Thymus (tissue), 11 donors: Measurements from ENCODE around the gene PLAAT3. TPM values are rescaled to one million over a fixed set of nuclear protein-coding genes. Genes with fewer than 3 reads are reported as not detected.
"Not testable (repeated sequence)": the region's sequence is repeated elsewhere in the genome, so short reads cannot be mapped to it uniquely, and the experiment has no call there.

Experiments used
- DNase-seq, 9 donors: peaks; one replicate each; pipeline ENCODE4 v3.0.0-alpha.2; 2013; ENCODE audit warnings: low spot score in 9 of 9, low read depth in 6 of 9, missing footprints in 1 of 9
- H3K27ac ChIP-seq, 2 donors: one replicate each; pipeline ENCODE4 v1.5.1; 2013; ENCODE audit warnings: control low read depth in 1 of 2, low read depth in 1 of 2, low read length in 1 of 2, mild to moderate bottlenecking in 1 of 2, moderate library complexity in 1 of 2
- H3K27me3 ChIP-seq, 2 donors: one replicate each; pipeline ENCODE4 v1.5.1; 2013; ENCODE audit warnings: low read length in 1 of 2; ENCODE audit not compliant: control insufficient read depth in 2 of 2, insufficient read depth in 1 of 2
- H3K36me3 ChIP-seq, 2 donors: one replicate each; pipeline ENCODE4 v1.5.1; 2013; ENCODE audit warnings: low read length in 1 of 2, mild to moderate bottlenecking in 1 of 2, moderate library complexity in 1 of 2; ENCODE audit not compliant: control insufficient read depth in 2 of 2, insufficient read depth in 2 of 2
- H3K4me1 ChIP-seq, 2 donors: one replicate each; pipeline ENCODE4 v1.5.1; 2013; ENCODE audit warnings: low read length in 2 of 2; ENCODE audit not compliant: control insufficient read depth in 2 of 2, insufficient read depth in 2 of 2
- H3K4me3 ChIP-seq, 2 donors: one replicate each; pipeline ENCODE4 v1.5.1; 2013; ENCODE audit warnings: low read length in 2 of 2, control low read depth in 1 of 2, mild to moderate bottlenecking in 1 of 2
- H3K9me3 ChIP-seq, 2 donors: one replicate each; pipeline ENCODE4 v1.5.1; 2013; ENCODE audit warnings: low read length in 1 of 2, mild to moderate bottlenecking in 1 of 2; ENCODE audit not compliant: control insufficient read depth in 2 of 2, insufficient read depth in 1 of 2
- WGBS: extraction: QIAGEN DNeasy Blood & Tissue Kit; methylation state at CpG from one replicate; pipeline ENCODE4 v1.1.7; 2013; 5-methylcytosine and 5-hydroxymethylcytosine counted together
- polyA plus RNA-seq: library from polyadenylated mRNA; stranded (reverse); fragments of 200-250 nt; gene quantifications from one replicate; pipeline ENCODE4 v1.2.3, GENCODE V29; 2013
- total RNA-seq: library from RNA; stranded (reverse); fragments of 120-200 nt; gene quantifications from one replicate; pipeline ENCODE4 v1.2.4, GENCODE V29; 2013
- donor health status: healthy.

The PLAAT3 gene
- total and polyA plus RNA-seq, 2 donors, result 2.1 to 21.8 TPM

DNA sequence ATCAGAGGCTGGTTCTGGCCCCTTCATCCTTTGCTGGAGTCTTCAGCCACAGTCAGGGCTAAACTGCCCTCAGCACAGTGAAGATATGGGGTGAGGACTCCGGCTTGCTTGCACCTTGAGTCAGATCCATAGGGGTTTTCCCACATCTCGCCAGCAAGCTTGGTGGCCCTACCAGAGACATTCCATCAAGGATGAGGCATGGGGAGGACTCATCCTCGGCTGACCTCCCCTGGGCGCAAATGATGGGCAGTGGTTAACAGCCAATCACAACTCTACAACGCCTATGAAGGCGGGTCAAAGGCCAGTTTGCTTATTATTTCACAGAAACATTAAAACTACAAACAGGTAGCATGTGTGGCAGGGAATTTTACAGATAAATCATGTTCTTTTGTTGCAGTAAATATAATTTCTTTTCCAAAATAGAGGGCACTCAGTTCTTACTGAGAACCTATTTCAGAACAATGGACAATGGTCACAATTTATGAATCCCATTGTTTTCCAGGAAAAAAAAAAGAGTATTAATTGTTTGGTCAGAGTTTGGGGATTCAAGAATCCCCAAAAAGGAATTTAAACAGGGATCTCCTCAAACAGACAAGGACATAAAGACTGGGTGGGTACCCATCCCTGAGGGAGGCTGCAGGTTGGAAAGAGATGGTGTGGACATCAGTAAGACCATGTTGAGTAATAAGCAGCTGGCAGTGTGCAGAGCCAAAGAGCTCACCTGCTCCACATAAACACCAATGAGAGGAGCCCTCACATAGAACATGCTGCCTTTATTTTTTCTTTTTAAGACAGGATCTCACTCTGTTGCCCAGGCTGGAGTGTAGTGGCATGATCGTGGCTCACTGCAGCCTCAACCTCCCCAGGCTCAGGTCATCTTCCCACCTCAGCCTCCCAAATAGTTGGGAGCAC lies 14.8 kb downstream of the PLAAT3 start:
- 98% methylated on average over 7 of the region's 7 CpGs for WGBS
- no peak overlapping the region for H3K4me3 ChIP-seq
- no peaks in the 10 kb centered on the region for H3K9me3 ChIP-seq
- H3K27me3 ChIP-seq, result no peaks in the 10 kb centered on the region
- no peak overlapping the region for H3K27ac ChIP-seq
- no peak for DNase-seq
- H3K36me3 ChIP-seq, result no peaks in the 10 kb centered on the region
- no peaks in the 10 kb centered on the region for H3K4me1 ChIP-seq

DNA sequence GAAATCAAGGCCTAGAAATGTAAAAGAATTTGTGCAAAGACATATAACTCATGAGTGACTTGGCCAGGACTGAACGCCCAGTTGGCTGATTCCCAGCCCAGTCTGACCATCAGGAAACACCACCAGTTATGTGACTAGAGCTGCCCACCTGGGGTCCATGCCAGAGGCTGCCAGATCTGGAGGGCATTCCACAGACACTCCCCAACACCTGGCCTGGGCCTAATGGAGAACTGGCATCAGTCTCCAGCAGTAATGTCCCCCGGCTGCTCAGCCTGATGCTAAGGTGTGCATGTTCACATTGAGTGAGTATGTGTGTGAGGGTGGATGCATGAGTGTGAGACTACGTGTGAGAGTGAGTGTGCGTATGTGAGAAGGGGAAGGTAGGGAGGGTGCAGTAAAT lies 15.7 kb downstream of the PLAAT3 start:
- Histone ChIP-seq H3K36me3 (no peaks in the 10 kb centered on the region), H3K9me3 (no peaks in the 10 kb centered on the region), H3K4me3 (no peak overlapping the region), H3K27me3 (no peaks in the 10 kb centered on the region), H3K4me1 (no peaks in the 10 kb centered on the region), H3K27ac (no peak overlapping the region)
- DNase-seq, result no peak
- WGBS, result 82% methylated on average over 4 of the region's 4 CpGs

DNA sequence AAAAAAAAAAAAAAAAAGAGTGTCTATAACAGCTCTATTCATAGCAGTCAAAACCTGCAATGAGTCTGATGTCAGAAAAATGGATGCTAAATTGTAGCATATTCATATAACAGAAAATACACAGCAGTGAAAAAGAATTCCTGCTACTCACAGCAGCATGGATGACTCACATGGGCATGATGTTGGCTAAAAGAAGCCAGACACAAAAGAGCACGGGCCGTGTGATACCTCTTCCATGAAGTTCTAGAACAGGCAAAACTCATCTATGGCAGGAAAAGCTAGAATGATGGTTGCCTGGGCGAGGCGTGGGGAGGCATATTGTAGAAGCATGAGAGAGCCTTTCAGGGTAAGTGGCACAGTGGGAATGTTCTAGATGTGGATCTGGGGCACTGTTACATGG lies 18.9 kb downstream of the PLAAT3 start:
- no peak for DNase-seq
- no peaks in the 10 kb centered on the region for H3K36me3 ChIP-seq
- H3K27ac ChIP-seq, result no peak overlapping the region
- WGBS, result 98% methylated on average over 4 of the region's 4 CpGs
- no peaks in the 10 kb centered on the region for H3K9me3 ChIP-seq
- no peaks in the 10 kb centered on the region for H3K27me3 ChIP-seq
- no peaks in the 10 kb centered on the region for H3K4me1 ChIP-seq
- no peak overlapping the region for H3K4me3 ChIP-seq

DNA sequence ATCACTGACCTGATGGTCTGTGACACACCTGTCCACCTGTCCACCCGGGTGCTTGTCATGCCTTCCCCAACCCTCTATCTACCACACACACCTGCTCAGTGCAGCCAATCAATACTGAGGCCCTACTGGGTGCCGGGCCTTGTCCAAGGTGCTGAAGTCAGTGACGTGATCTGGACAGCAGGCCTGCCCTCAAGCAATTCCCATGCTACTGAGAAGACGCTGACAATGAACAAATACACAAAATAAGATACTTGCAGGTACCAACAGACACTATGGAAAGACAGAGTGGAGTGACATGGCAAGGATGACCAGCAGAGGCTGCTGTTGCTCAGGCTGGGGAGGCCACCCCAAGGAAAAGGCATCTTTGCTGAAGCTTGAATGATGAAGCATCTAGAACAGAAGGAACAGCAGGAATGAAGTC lies 21.2 kb downstream of the PLAAT3 start:
- WGBS, result 92% methylated on average over 4 of the region's 4 CpGs
- H3K27me3 ChIP-seq, result no peaks in the 10 kb centered on the region
- H3K36me3 ChIP-seq, result no peaks in the 10 kb centered on the region

DNA sequence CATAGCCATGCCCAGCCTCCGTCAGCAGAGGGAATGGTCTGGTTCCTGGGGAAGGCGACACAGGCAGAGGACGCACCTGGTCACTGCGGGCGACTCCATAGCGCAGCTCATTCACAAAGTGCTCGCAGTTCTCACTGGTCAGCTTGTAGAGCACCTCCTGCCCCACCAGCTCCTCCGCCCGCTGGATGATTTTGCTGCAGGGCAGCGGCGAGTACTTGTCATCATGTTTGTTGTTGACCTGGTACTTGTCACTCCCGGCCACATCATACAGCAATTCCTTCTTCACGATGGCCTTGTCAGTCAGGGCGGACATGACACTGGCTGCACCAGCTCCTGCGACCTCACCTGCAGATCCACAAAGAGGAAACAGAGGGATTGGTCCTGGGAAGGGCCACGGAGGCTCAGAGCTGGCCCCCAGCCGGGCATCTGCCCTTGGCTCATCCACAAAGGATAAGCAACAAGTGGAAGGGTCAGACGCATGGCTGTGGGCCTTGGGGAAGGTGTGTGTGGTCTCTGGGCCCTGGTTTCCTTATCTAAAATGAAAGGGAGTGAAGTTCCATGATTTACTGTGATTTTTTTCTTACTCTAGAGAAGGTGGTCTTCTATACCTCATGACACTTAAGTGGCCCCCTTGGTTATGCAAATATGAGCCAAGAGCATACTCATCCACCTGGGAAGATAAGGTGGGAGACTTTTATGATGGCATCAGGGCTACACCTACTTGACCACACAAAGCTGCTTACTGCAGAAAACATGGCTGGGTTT lies 24.0 kb downstream of the PLAAT3 start:
- Histone ChIP-seq H3K9me3 (no peaks in the 10 kb centered on the region), H3K27ac (no peak overlapping the region), H3K4me1 (no peaks in the 10 kb centered on the region), H3K4me3 (no peak overlapping the region), H3K36me3 (no peaks in the 10 kb centered on the region), H3K27me3 (no peaks in the 10 kb centered on the region)
- no peak for DNase-seq
- WGBS, result 97% methylated on average over 18 of the region's 18 CpGs

More for the DNA sequence above, 21.2 kb downstream of the PLAAT3 start:
- H3K27ac ChIP-seq, result no peak overlapping the region
- H3K4me1 ChIP-seq, result no peaks in the 10 kb centered on the region
- DNase-seq, result peak in 1 of 9 donors; percentile 15
- H3K4me3 ChIP-seq, result no peak overlapping the region
- no peaks in the 10 kb centered on the region for H3K9me3 ChIP-seq

DNA sequence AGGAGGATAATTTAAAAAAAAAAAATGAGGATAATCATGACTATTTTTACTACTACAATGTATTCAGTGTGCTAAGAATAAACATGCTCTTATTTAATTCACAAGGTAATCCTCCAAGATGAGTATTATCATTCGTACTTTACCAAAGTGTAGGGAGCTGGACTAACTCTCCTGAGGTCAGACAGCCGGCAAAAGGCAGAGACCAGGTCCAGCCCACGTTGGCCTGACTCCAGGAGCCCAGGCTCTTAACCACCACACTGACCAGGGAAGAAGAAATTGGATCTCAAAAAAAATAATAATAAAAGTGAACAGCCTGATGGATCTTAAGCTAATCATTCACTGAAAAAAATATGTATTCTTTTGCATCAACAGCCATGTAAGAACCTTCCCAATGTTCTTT lies 25.2 kb downstream of the PLAAT3 start:
- H3K4me3 ChIP-seq, result no peak overlapping the region
- H3K27ac ChIP-seq, result no peak overlapping the region
- H3K36me3 ChIP-seq, result no peaks in the 10 kb centered on the region
- H3K27me3 ChIP-seq, result no peaks in the 10 kb centered on the region
- H3K4me1 ChIP-seq, result no peaks in the 10 kb centered on the region
- H3K9me3 ChIP-seq, result no peaks in the 10 kb centered on the region
- DNase-seq, result no peak
- 94% methylated on average over 3 of the region's 3 CpGs for WGBS

DNA sequence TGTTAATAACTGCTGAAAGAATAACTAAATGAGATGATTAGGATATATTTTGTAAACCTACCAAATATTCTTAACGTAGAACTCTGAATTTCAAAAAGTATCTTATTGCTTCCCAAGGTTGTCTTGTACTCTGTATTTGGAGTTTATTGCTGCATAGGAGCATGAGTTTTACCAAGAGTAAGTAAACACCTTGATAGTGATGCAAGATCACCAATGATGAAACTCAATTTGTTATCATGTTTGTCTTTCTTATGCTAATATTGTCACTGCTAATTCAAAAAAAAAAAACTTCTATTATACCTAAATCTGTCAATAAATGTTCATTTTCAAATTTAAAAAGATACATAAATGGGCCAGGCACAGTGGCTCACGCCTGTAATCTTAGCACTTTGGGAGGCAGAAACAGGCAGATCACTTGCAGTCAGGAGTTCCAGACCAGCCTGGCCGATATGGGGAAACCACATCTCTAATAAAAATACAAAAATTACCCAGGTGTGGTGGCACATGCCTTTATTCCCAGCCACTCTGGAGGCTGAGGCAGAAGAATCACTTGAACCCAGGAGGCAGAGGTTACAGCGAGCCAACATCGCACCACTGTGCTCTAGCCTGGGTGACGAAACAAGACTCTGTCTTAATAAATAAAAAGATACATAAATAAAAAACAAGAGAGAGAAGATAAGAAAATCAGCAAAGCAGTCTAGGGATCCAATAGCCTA lies 27.6 kb downstream of the PLAAT3 start:
- 97% methylated on average over 6 of the region's 6 CpGs for WGBS
- H3K9me3 ChIP-seq, result no peaks in the 10 kb centered on the region
- no peaks in the 10 kb centered on the region for H3K36me3 ChIP-seq
- H3K4me1 ChIP-seq, result no peaks in the 10 kb centered on the region
- no peaks in the 10 kb centered on the region for H3K27me3 ChIP-seq
- no peak overlapping the region for H3K27ac ChIP-seq
- H3K4me3 ChIP-seq, result no peak overlapping the region
- DNase-seq, result no peak

DNA sequence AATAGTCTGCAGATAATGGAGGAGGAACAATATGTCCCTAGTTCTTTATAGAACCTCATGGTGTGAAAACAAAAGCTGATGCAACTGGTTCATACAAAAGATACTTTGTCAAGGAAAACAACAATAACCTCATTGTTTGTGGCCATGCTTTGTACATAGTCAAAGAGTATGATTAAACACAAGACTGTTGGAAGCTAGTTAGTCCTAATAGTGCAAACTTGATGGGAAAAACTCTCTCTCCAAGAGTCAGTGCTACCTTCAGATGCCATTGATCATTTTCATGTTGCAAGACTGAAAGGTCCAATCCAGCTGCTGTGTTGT lies 30.9 kb downstream of the PLAAT3 start:
- H3K27ac ChIP-seq, result no peak overlapping the region
- DNase-seq, result no peak

DNA sequence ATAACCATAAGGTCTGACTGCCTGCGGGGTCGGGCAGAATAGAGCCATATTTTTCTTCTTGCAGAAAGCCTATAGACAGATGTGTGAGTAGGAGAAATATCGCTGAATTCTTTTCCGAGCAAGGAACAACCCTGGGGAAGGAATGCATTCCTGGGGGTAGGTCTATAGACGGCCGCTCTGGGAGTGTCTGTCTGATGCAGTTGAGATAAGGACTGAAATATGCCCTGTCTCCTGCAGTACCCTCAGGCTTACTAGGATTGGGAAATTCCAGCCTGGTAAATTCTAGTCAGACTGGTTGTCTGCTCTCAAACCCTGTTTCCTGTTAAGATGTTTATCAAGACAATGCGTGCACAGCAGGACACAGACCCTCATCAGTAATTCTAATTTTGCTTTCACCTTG lies 33.0 kb downstream of the PLAAT3 start:
- not testable (repeated sequence) for H3K4me3 ChIP-seq, DNase-seq
- WGBS, result 90% methylated on average over 7 of the region's 7 CpGs

More for the DNA sequence above, 30.9 kb downstream of the PLAAT3 start:
- no peak overlapping the region for H3K4me3 ChIP-seq
- no peaks in the 10 kb centered on the region for H3K27me3 ChIP-seq
- no peaks in the 10 kb centered on the region for H3K9me3 ChIP-seq
- no peaks in the 10 kb centered on the region for H3K36me3 ChIP-seq
- no peaks in the 10 kb centered on the region for H3K4me1 ChIP-seq

More for the DNA sequence above, 33.0 kb downstream of the PLAAT3 start:
- not testable (repeated sequence) for H3K27me3 ChIP-seq, H3K36me3 ChIP-seq, H3K27ac ChIP-seq, H3K9me3 ChIP-seq, H3K4me1 ChIP-seq
